HCT116 (cell line): ENCODE results near the gene ACACA. TPM values are rescaled to one million over a fixed set of nuclear protein-coding genes. Genes with fewer than 3 reads are reported as not detected.

ENCODE experiments used
- ATAC-seq: fragments of 200-7000 bp; cut with Tn5 transposase; 2 replicates; pipeline ENCODE4 v1.9.1; 2020; ENCODE audit warnings: mild to moderate bottlenecking, moderate library complexity
- BruUV-seq: library from RNA; stranded (reverse); fragments of 400-500 nt; replicated peaks from 2 replicates; lab custom pipeline; 2021; lab: Mats Ljungman, UMichigan
- CTCF ChIA-PET: fragments of 300-600 bp; sonication (Branson Sonifier 250); formaldehyde crosslinking; loops from one replicate; lab custom pipeline; 2021; ENCODE audit warnings: antibody characterized with exemption; lab: Charles Lee
- POLR2A ChIA-PET: fragments of 300-600, 350-600 bp; sonication (Branson Sonifier 250); formaldehyde crosslinking; loops from one replicate; lab custom pipeline; 2021; ENCODE audit warnings: antibody characterized with exemption; lab: Charles Lee
- RAD21 ChIA-PET, 2 experiments: fragments of 300-600 bp; sonication (Branson Sonifier 250); formaldehyde crosslinking; loops; one replicate each; lab custom pipeline; 2023; ENCODE audit warnings: low total read pairs in 2 of 2; ENCODE audit not compliant: uncharacterized antibody in 2 of 2, unreplicated experiment in 2 of 2, low non-redundant PET in 1 of 2; lab: Charles Lee
- DNase-seq: peaks from one replicate; pipeline ENCODE4 v3.0.0-alpha.2; 2010; ENCODE audit warnings: low read depth, low spot score
- H2AFZ ChIP-seq: fragments of 200-600 bp; shearing (Covaris generic), sonication (generic); 2 replicates; pipeline ENCODE4 v1.6.1; 2017; ENCODE audit warnings: low read depth, mixed run types, mixed read lengths, antibody characterized with exemption, low read length; ENCODE audit not compliant: poor library complexity, severe bottlenecking
- H3K27ac ChIP-seq: 2 replicates; pipeline ENCODE4 v1.5.1; 2012; ENCODE audit warnings: low read depth, low read length
- H3K27me3 ChIP-seq: fragments of 200-600 bp; sonication (generic); 2 replicates; pipeline ENCODE4 v1.6.1; 2016; ENCODE audit warnings: mixed run types, low read length, mixed read lengths; ENCODE audit not compliant: insufficient read depth
- H3K36me3 ChIP-seq, 2 experiments: fragments of 200-500 bp in 1 of 2; fragments of 200-600 bp in 1 of 2; sonication (Bioruptor generic) in 1 of 2; sonication (generic) in 1 of 2; 2 replicates each; pipeline versions ENCODE4 v1.5.1 to v1.6.1; 2014 to 2016; ENCODE audit warnings: low read length in 2 of 2, inconsistent platforms in 1 of 2, mixed read lengths in 1 of 2, mixed run types in 1 of 2; ENCODE audit not compliant: insufficient read depth in 2 of 2, control insufficient read depth in 1 of 2
- H3K4me1 ChIP-seq, 2 experiments: fragments of 200-600 bp in 1 of 2; sonication (generic) in 1 of 2; 2 replicates each; pipeline versions ENCODE4 v1.5.1 to v1.6.1; 2012 to 2017; ENCODE audit warnings: low read length in 2 of 2, inconsistent platforms in 1 of 2, mild to moderate bottlenecking in 1 of 2, mixed read lengths in 1 of 2, mixed run types in 1 of 2, moderate library complexity in 1 of 2; ENCODE audit not compliant: insufficient read depth in 2 of 2, control insufficient read depth in 1 of 2
- H3K4me2 ChIP-seq: fragments of 200-600 bp; sonication (generic); 2 replicates; pipeline ENCODE4 v1.6.1; 2017; ENCODE audit warnings: mixed run types, low read length, mixed read lengths
- H3K4me3 ChIP-seq, 2 experiments: fragments of 200-600 bp in 1 of 2; sonication (generic) in 1 of 2; replicated peaks in 1 of 2; 2 replicates each; pipeline ENCODE4 v1.5.1; 2011 to 2016; ENCODE audit warnings: low read length in 2 of 2, control low read depth in 1 of 2, low read depth in 1 of 2, mild to moderate bottlenecking in 1 of 2, mixed read lengths in 1 of 2, mixed run types in 1 of 2
- H3K79me2 ChIP-seq: fragments of 200-600 bp; sonication (generic); 2 replicates; pipeline ENCODE4 v1.6.1; 2017; ENCODE audit warnings: mild to moderate bottlenecking, mixed run types, low read length, moderate library complexity, mixed read lengths; ENCODE audit not compliant: insufficient read depth
- H3K9ac ChIP-seq: fragments of 200-600 bp; sonication (generic); 2 replicates; pipeline ENCODE4 v1.6.1; 2016; ENCODE audit warnings: low read length, mixed read lengths
- H3K9me2 ChIP-seq: fragments of 200-600 bp; sonication (generic), shearing (Covaris generic); 2 replicates; pipeline ENCODE4 v1.6.1; 2017; ENCODE audit warnings: mixed run types, mild to moderate bottlenecking, moderate library complexity; ENCODE audit not compliant: insufficient read depth
- H3K9me3 ChIP-seq, 2 experiments: fragments of 200-500 bp in 1 of 2; fragments of 200-600 bp in 1 of 2; sonication (Bioruptor generic) in 1 of 2; sonication (generic) in 1 of 2; 2 replicates each; pipeline ENCODE4 v1.6.1; 2014 to 2017; ENCODE audit warnings: low read length in 2 of 2, mixed read lengths in 2 of 2, inconsistent platforms in 1 of 2, low read depth in 1 of 2, mild to moderate bottlenecking in 1 of 2, mixed run types in 1 of 2, moderate library complexity in 1 of 2; ENCODE audit not compliant: control insufficient read depth in 1 of 2, insufficient read depth in 1 of 2
- H4K20me1 ChIP-seq: fragments of 200-600 bp; sonication (generic), shearing (Covaris generic); 2 replicates; pipeline ENCODE4 v1.6.1; 2017; ENCODE audit warnings: mixed run types, mild to moderate bottlenecking, moderate library complexity; ENCODE audit not compliant: insufficient read depth
- CBX3 ChIP-seq: IDR thresholded peaks from 2 replicates; pipeline ENCODE4 v1.6.1; 2012; ENCODE audit warnings: low read depth
- CTCF ChIP-seq, 3 experiments: fragments of 200-600 bp in 1 of 3; sonication (generic) in 1 of 3; IDR thresholded peaks in 2 of 3; conservative IDR thresholded peaks in 1 of 3; 2 replicates each; pipeline ENCODE4 v1.5.1; 2012 to 2017; ENCODE audit warnings: low read depth in 2 of 3, low read length in 2 of 3, antibody characterized with exemption in 1 of 3, borderline replicate concordance in 1 of 3, control low read depth in 1 of 3, mild to moderate bottlenecking in 1 of 3, mixed read lengths in 1 of 3, mixed run types in 1 of 3, moderate library complexity in 1 of 3; ENCODE audit not compliant: insufficient read depth in 1 of 3
- EGR1 ChIP-seq: IDR thresholded peaks from 2 replicates; pipeline ENCODE4 v1.6.1; 2012; ENCODE audit warnings: low read depth
- ELF1 ChIP-seq: IDR thresholded peaks from 2 replicates; pipeline ENCODE4 v1.6.1; 2012; ENCODE audit warnings: low read depth, borderline replicate concordance
- EZH2phosphoT487 ChIP-seq: fragments of 200-600 bp; IDR thresholded peaks from 2 replicates; pipeline ENCODE4 v1.6.1; 2018; ENCODE audit warnings: antibody characterized with exemption, borderline replicate concordance
- FOSL1 ChIP-seq: IDR thresholded peaks from 2 replicates; pipeline ENCODE4 v1.6.1; 2012; ENCODE audit warnings: low read depth
- JUND ChIP-seq: IDR thresholded peaks from 2 replicates; pipeline ENCODE4 v1.6.1; 2012
- MAX ChIP-seq: IDR thresholded peaks from 2 replicates; pipeline ENCODE4 v1.6.1; 2012
- POLR2A ChIP-seq: IDR thresholded peaks from 2 replicates; pipeline ENCODE4 v1.7.0; 2011; ENCODE audit warnings: borderline replicate concordance; ENCODE audit not compliant: insufficient read depth, insufficient read length; ENCODE audit errors: extremely low read depth
- REST ChIP-seq: IDR thresholded peaks from 2 replicates; pipeline ENCODE4 v1.6.1; 2012; ENCODE audit warnings: low read depth
- SIN3A ChIP-seq: IDR thresholded peaks from 2 replicates; pipeline ENCODE4 v1.6.1; 2012; ENCODE audit warnings: low read depth
- SP1 ChIP-seq: IDR thresholded peaks from 2 replicates; pipeline ENCODE4 v1.6.1; 2012; ENCODE audit warnings: low read depth
- SRF ChIP-seq: IDR thresholded peaks from 2 replicates; pipeline ENCODE4 v1.6.1; 2012; ENCODE audit warnings: low read depth
- TCF7L2 ChIP-seq: IDR thresholded peaks from 2 replicates; pipeline ENCODE4 v1.7.0; 2011; ENCODE audit warnings: borderline replicate concordance, inconsistent platforms; ENCODE audit not compliant: insufficient read depth, insufficient read length; ENCODE audit errors: extremely low read depth
- YY1 ChIP-seq: IDR thresholded peaks from 2 replicates; pipeline ENCODE4 v1.6.1; 2011; ENCODE audit warnings: low read length, low read depth, moderate library complexity, mild to moderate bottlenecking; ENCODE audit not compliant: insufficient replicate concordance; ENCODE audit errors: extremely low read depth
- intact Hi-C: fragments of 100-400 bp; cut with micrococcal nuclease; formaldehyde crosslinking; loops from 2 replicates; pipeline ENCODE4 v1.10.0; 2022
- total RNA-seq: library from RNA; stranded (reverse); gene quantifications from one replicate; pipeline ENCODE4 v1.2.1, GENCODE V29; 2021; ENCODE audit not compliant: unreplicated experiment

The ACACA gene
- total RNA-seq, 1 experiment from 2014 or later: 161 TPM

GRCh38 chr17:37447641-37448040 lies 41.0 kb upstream of the ACACA start (continued):
- TF ChIP-seq REST (no peak), CTCF (IDR thresholded peaks at IDR 0.05 in 2 of 3, conservative IDR thresholded peaks at IDR 0.05 in 1 of 3; ENCODE audit: borderline replicate concordance in 1 of 3, insufficient read depth in 1 of 3, low read depth in 2 of 3, low read length in 2 of 3) (no peak), SIN3A (peak; percentile 64), CBX3 (no peak; the same call in 1 of the 2 replicates), TCF7L2 (no peak), YY1 (no peak)

GRCh38 chr17:37446027-37446426 lies 39.4 kb upstream of the ACACA start:
- H3K27ac ChIP-seq: no peak overlapping the region; the same call in 1 of the 2 replicates

More at GRCh38 chr17:37446027-37446426, 39.4 kb upstream of the ACACA start:
- ChIA-PET RAD21 (no interaction called here), CTCF (interaction anchor here (1.1 kb wide), 1 partner anchor 48 kb away, joined by 3 read pairs; no protein-coding TSS in a partner anchor), POLR2A (no interaction called here)
- Histone ChIP-seq H3K79me2 (no peaks in the 10 kb centered on the region), H3K4me1 (peaks cover 34 to 37% of the 10 kb centered on the region in 2 experiments), H3K4me2 (peak overlapping the region; percentile 63), H3K27me3 (no peaks in the 10 kb centered on the region), H3K9me3 (no peaks in the 10 kb centered on the region), H4K20me1 (no peaks in the 10 kb centered on the region), H3K9me2 (no peaks in the 10 kb centered on the region), H3K9ac (peak overlapping the region; percentile 21), H3K36me3 (peaks cover 16 to 17% of the 10 kb centered on the region in 2 experiments; a peak in 2 of 4 replicates), H2AFZ (no peak overlapping the region), H3K4me3 (0 out of 4 replicates have a peak overlapping the region, but pooled peaks of 1 of the 2 experiments have one; percentile 3)
- intact Hi-C loops: no loop called here
- peak; percentile 73 for ATAC-seq
- peak; percentile 84 for DNase-seq
- no TSS peak for BruUV-seq
- peak; percentile 80 for TF ChIP-seq FOSL1
- TF ChIP-seq CBX3: peak; percentile 82
- TF ChIP-seq EZH2phosphoT487: no peak
- TF ChIP-seq SRF: peak; percentile 61; the same call in 1 of the 2 replicates
- TF ChIP-seq SIN3A: peak; percentile 72
- TF ChIP-seq SP1: peak; percentile 79
- TF ChIP-seq TCF7L2: peak; percentile 81
- peak; percentile 90 for TF ChIP-seq JUND
- no peak; the same call in 1 of the 2 replicates for TF ChIP-seq EGR1
- TF ChIP-seq MAX: peak; percentile 61; the same call in 1 of the 2 replicates
- no peak for TF ChIP-seq POLR2A
- TF ChIP-seq ELF1: no peak
